ENCODE measurements around the gene VPS54.

DNA sequence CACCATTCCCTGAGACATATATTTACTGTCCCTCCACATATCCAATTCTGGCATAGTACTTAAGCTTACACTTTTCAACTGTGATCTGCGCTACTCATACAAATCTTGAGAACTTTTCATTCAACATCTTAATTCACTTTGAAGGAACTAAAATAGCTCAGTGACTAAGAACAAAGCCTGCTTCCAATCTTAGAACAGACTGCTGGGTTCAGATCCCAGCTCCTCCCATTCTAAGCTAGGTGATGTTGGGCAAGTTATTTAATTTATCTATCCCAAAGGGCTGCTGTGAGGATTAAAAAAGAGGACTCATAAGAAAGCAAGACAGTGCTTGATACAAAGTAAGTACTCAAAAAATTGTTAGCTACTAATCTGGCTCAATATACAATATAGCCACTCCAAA lies 119.6 kb downstream of the VPS54 start:
- no peak for TF ChIP-seq EZH2 (IDR thresholded peaks at IDR 0.05; ENCODE audit: low read length)
- TF ChIP-seq, protein P1, sequence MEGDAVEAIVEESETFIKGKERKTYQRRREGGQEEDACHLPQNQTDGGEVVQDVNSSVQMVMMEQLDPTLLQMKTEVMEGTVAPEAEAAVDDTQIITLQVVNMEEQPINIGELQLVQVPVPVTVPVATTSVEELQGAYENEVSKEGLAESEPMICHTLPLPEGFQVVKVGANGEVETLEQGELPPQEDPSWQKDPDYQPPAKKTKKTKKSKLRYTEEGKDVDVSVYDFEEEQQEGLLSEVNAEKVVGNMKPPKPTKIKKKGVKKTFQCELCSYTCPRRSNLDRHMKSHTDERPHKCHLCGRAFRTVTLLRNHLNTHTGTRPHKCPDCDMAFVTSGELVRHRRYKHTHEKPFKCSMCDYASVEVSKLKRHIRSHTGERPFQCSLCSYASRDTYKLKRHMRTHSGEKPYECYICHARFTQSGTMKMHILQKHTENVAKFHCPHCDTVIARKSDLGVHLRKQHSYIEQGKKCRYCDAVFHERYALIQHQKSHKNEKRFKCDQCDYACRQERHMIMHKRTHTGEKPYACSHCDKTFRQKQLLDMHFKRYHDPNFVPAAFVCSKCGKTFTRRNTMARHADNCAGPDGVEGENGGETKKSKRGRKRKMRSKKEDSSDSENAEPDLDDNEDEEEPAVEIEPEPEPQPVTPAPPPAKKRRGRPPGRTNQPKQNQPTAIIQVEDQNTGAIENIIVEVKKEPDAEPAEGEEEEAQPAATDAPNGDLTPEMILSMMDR (optimal IDR thresholded peaks at IDR 0.05 in 1 of 3, IDR thresholded peaks at IDR 0.05 in 1 of 3, conservative IDR thresholded peaks at IDR 0.05 in 1 of 3; ENCODE audit: extremely low read depth in 1 of 3, insufficient read depth in 2 of 3, low read length in 3 of 3) = no peak
